Activated CD4-positive, alpha-beta T cell treated with anti-CD3 and anti-CD28 coated beads, Interleukin-2, amount 50 U/mL, for 48 hours (primary cell): Measurements from ENCODE around the gene GOLGA6L7.
"Not testable (repeated sequence)": the region's sequence is repeated elsewhere in the genome, so short reads cannot be mapped to it uniquely, and the experiment has no call there.

Experiments
- DNase-seq, 2 experiments: peaks; one replicate each; pipeline ENCODE4 v3.0.0-alpha.2; 2020

Gene GOLGA6L7

GRCh38 chr15:28881600-28881999 lies 33.2 kb upstream of the GOLGA6L7 start:
- no peak for DNase-seq

DNA sequence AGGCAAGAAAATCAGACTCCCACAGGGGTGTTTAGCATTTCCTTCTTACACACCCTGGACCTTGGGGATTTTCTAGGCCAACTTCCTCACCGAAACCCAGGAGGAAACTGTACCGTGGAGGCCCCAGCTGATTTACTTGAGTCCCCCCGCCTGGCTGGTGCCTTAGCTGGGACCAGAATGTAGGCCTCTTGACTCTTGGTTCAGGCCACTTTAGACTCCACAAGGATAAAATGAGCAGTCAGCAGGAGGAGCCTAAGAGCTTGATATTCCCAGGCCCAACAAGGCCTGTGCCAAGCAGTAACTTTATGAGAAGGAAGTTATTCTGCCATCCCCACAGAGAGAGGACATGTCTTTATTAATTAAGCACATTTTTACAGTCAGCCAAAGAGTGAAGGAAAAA lies 32.7 kb upstream of the GOLGA6L7 start:
- no peak for DNase-seq

DNA sequence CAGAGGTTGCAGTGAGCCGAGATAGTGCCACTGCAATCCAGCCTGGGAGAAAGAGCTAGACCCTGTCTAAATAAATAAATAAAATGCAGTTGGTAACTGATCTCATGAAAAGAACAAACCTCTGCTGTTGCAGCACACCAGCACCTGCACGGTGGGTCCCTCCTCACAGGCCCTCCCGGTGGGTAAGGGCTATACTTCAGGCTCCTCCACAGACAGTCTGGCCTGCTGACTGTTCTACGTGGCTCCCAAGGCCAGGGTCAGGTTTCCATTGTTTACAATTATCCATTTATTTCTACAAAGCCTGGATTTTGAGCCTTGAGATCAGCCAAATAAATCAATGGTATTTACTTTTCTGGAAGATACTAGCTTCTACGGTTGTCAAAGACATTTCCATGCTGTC lies 32.2 kb upstream of the GOLGA6L7 start:
- no peak for DNase-seq

- no peak for DNase-seq
These were observed 31.1 kb upstream of the GOLGA6L7 start for GRCh38 chr15:28879551-28879950.

DNA sequence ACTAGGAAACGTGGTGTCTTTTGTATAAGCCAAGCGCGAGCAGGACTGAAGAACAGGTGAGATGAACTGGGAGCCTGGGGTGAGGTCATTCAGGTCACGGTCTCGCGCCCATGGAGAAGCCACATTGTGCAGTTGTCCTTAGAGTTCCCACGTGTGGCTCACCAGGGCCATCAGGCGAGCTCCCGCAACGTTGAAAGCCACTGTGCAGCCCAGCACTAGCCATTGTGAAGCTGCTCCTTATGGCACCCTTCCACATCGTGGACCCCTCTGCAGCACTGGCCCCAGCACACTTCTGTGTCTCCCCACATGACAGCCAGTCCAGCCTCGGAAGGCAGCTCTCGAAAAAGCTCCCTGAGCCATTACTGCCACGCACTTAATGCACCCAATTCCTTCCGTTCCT lies 29.8 kb upstream of the GOLGA6L7 start:
- no peak for DNase-seq

GRCh38 chr15:28876845-28877185 lies 28.4 kb upstream of the GOLGA6L7 start:
- no peak for DNase-seq

GRCh38 chr15:28876131-28876844 lies 27.8 kb upstream of the GOLGA6L7 start:
- DNase-seq = no peak

- no peak for DNase-seq
These were observed 27.1 kb upstream of the GOLGA6L7 start for GRCh38 chr15:28875461-28876000.

DNA sequence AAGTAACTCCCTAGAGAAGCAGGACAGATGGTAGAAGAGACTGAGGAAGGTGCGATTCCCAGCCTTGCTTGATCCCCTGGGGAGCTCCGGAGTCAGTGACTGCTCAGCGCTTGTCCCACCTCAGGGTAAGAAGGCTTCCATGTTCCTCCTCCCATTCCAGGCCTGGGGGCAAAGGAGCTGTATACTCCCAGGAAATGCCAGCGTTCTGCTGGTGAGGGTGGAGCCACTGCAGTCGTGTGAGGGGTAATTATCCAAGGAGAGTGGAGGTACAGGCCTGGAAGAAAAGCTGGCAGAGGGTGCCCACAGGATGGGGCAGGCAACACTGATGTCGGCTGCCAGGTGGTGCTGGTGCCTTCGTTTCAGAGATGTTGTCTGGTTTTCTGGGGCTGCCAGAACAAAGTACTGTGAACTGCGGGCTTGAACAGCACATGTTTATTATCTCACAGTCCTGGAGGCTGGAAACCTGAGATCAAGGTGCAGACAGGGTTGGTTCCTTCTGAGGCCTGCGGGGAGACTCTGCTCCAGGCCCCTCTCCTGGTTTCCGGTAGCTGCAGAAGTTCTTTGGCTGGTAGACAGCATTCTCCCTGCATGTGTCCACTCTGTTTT lies 25.2 kb upstream of the GOLGA6L7 start:
- no peak for DNase-seq

GRCh38 chr15:28873006-28873405 lies 24.6 kb upstream of the GOLGA6L7 start:
- no peak for DNase-seq

DNA sequence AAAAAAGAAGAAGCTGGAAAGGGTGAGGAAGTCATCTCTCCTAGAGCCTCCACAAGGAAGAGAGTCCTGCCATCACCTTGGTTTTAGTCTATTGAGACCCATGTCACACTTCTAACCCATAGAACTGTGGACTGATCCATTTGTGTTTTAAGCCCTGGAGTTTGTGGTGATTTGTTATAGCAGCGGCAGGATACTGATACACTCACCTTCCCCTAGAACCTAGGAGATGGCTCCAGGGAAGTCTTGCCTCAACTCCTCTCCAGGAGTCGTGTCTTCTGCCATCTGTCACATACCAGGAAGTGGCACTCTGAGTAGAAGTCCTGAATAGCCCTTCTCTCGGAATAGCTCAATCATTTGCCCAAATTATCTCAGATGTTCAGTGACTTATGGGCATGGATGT lies 22.7 kb upstream of the GOLGA6L7 start:
- no peak for DNase-seq

DNA sequence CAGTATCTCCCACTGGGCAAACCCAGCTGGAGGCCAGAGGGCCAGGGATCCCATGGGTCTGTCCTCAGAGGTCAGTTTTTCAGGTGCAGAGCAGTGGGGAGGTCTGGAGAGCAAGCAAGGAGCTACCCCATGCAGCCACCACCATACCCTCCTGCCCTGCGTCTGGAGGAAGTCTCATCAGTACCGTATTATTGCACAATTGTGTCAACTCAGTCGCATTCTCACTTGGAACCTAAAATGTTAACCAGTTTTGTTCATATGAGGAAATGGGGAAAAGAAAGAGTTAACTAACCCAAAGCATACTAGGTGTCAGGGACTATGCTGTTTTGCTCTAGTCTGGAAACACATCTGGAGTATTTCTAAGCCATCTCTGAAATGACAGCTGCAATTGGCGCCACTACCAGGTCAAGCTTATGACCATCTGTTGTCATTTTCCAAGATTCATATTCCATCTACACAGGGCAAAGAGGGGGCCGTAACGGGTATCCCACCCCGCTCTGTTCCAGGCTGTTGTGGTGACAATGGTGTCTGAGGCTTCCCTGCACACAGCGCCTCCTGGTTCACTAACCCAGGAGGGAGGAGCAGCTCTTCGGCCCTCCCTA lies 20.4 kb upstream of the GOLGA6L7 start:
- DNase-seq = no peak

DNA sequence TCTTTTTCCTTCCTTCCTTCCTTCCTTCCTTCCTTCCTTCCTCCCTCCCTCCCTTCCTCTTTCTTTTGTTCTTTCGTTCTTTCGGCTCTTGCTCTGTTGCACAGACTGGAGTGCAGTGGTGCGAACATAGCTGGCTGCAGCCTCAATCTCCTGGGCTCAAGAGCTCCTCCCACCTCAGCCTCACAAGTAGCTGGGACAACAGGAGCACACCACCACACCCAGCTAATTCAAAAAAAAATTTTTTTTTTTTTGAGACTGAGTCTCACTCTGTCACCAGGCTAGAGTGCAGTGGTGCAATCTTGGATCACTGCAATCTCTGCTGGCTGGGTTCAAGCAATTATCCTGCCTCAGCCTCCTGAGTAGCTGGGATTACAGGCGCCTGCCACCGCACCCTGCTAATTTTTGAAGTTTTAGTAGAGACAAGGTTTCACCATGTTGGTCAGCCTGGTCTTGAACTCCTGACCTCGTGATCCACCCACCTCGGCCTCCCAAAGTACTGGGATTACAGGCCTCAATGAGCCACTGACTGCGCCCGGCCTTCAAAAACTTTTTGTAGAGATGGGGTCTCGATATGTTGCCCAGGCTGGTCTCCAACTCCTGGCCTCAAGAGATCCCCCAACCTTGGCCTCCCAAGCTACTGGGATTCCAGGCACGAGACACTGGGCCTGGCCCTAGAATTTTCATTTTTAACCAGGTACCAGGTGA lies 13.3 kb upstream of the GOLGA6L7 start:
- not testable (repeated sequence) for DNase-seq

DNA sequence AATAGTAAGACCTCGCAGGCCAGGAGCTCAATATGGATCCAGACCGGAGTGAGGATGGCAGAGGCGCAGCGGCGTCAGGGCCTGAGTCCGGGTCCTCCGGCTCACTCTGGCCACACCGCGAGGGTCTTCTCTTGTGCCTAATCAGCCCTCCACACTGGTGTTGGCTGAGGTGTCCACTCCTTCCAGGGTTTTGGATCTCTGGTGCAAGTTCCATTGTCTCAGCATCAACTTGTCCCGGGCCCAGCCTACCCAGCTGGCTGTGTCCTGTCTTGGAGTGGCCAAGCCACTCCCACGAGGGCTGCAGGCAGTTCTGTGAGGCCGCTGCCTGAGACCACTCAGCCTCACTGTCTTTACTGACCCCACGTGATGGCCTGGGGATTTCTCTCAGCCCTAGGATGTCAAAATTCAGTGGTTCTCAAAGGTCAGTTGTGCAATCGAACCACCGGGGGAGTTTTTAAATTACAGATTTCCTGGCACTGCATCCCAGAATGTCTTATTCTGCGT lies 12.6 kb upstream of the GOLGA6L7 start:
- DNase-seq = no peak

DNA sequence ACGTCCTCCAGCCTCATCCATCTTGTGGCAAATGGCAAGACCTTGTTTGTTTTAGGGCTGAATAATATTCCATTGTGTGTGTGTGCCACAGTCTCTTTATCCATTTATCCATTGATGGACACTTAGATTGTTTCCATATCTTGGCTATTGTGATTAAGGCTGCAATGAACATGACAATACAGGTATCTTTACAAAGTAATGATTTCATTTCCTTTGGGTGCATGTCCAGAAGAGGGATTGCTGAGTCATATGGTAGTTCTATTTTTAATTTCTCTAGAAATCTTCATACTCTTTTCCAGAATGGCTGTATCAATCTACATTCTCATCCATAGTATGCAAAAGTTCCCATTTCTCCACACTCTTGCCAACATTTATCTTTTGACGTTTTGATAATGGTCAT lies 6.1 kb upstream of the GOLGA6L7 start:
- DNase-seq = not testable (repeated sequence)

GRCh38 chr15:28853654-28854053 lies 5.2 kb upstream of the GOLGA6L7 start:
- not testable (repeated sequence) for DNase-seq

- DNase-seq = not testable (repeated sequence)
These were observed 1.3 kb upstream of the GOLGA6L7 start for GRCh38 chr15:28849766-28850165.

- DNase-seq = not testable (repeated sequence)
These were observed 827 bp upstream of the GOLGA6L7 start for GRCh38 chr15:28849271-28849670.

GRCh38 chr15:28847959-28848358 lies 485 bp downstream of the GOLGA6L7 start:
- DNase-seq = not testable (repeated sequence)

DNA sequence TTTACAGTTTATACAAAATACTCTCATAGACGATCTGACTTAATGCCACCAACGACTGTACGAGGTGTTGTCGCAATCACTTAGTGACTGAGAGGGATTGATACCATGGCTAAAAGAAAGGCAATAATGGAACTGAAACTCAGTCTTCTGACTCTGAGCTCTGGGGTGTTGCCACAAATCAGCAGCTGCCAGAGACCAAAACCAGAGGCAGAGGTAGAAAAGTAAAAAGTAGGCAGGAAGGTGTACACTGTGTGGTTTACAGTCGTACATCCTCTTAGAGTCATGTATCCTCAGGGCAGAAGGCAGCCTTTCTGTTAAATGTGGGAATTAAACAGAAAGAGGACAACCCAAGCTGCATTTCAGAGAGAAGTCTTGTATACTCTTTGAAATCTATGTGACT lies 1.2 kb downstream of the GOLGA6L7 start:
- DNase-seq = not testable (repeated sequence)

DNA sequence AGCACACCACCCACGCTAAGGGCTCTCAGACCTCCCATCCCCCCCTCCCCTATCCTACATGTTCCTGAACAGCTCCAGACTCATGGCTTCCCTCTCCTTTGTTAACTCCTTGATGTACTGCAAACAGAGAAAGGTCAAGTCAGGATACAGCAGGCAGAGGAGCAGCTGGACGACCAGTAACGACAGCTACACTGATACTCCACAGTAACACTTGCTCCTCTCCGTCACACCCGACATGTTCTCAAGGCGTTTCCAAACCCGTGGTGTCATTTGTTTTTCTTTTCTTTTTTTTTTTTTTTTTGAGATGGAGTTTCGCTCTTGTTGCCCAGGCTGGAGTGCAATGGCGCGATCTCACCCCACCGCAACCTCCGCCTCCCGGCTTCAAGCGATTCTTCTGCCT lies 4.3 kb downstream of the GOLGA6L7 start:
- DNase-seq = not testable (repeated sequence)

GRCh38 chr15:28843520-28843919 lies 4.9 kb downstream of the GOLGA6L7 start:
- DNase-seq = not testable (repeated sequence)

- not testable (repeated sequence) for DNase-seq
These were observed 6.2 kb downstream of the GOLGA6L7 start for GRCh38 chr15:28842210-28842609.
